Heart right ventricle (tissue), 16 donors: ENCODE measurements around the gene FBL. TPM values are rescaled to one million over a fixed set of nuclear protein-coding genes. Genes with fewer than 3 reads are reported as not detected.
A peak's percentile ranks its signal among the peaks of the same experiment; 100 is the strongest.

Experiments
- ATAC-seq, 8 donors: fragments of 200-7000 bp; cut with Tn5 transposase; one replicate each; pipeline ENCODE4 v1.9.1; 2020; ENCODE audit warnings: mild to moderate bottlenecking in 8 of 8, moderate library complexity in 8 of 8, moderate number of reproducible peaks in 1 of 8
- DNase-seq, 2 donors: peaks; one replicate each; pipeline ENCODE4 v3.0.0-alpha.2; 2020
- H3K27ac ChIP-seq, 10 donors: fragments of 200-600 bp; sonication (generic) in 2 of 10; one replicate each; pipeline versions ENCODE4 v1.5.0 to v1.8.0; 2020 to 2022; ENCODE audit warnings: mild to moderate bottlenecking in 3 of 10
- H3K27me3 ChIP-seq, 7 donors: fragments of 200-600 bp; one replicate each; pipeline ENCODE4 v1.8.0; 2021 to 2022; ENCODE audit warnings: mild to moderate bottlenecking in 2 of 7
- H3K36me3 ChIP-seq, 9 donors: fragments of 200-600 bp; sonication (generic) in 1 of 9; one replicate each; pipeline versions ENCODE4 v1.5.0 to v1.8.0; 2020 to 2022; ENCODE audit warnings: mild to moderate bottlenecking in 2 of 9
- H3K4me1 ChIP-seq, 9 donors: fragments of 200-600 bp; sonication (generic) in 1 of 9; one replicate each; pipeline versions ENCODE4 v1.5.0 to v1.8.0; 2020 to 2022; ENCODE audit warnings: mild to moderate bottlenecking in 4 of 9
- H3K4me3 ChIP-seq, 10 donors: fragments of 200-600 bp; sonication (generic) in 2 of 10; one replicate each; pipeline versions ENCODE4 v1.5.0 to v1.8.0; 2020 to 2022; ENCODE audit warnings: mild to moderate bottlenecking in 7 of 10, moderate library complexity in 2 of 10
- H3K9me3 ChIP-seq, 11 donors: fragments of 200-600 bp in 10 of 11; sonication (generic) in 2 of 11; one replicate each; pipeline versions ENCODE4 v1.5.0 to v1.8.0; 2013 to 2022; ENCODE audit warnings: mild to moderate bottlenecking in 2 of 11, control low read depth in 1 of 11, moderate library complexity in 1 of 11
- WGBS, 2 donors: extraction: QIAGEN DNeasy Blood & Tissue Kit; methylation state at CpG; one replicate each; pipeline ENCODE4 v1.1.7; 2013; ENCODE audit warnings: inconsistent platforms in 1 of 2; 5-methylcytosine and 5-hydroxymethylcytosine counted together
- intact Hi-C, 10 donors: fragments of 100-400 bp; cut with DNase I; formaldehyde crosslinking; loops; one replicate each; pipeline versions ENCODE4 v1.11.1 to v1.14.2; 2022
- microRNA-seq, 2 donors: library from miRNA; unstranded; fragments of <30 nt; microRNA quantifications; one replicate each; pipeline ENCODE4 v1.2.0, GENCODE V29; 2021
- polyA plus RNA-seq, 2 donors: library from polyadenylated mRNA; stranded (reverse); fragments of 200-250 nt; gene quantifications; one replicate each; pipeline ENCODE4 v1.2.3, GENCODE V29; 2013
- total RNA-seq, 10 donors: library from RNA; stranded (reverse); fragmentation: NEBNext Ultra II Directional in 3 of 10; extraction: Animal tissue kit (Norgen Biotek cat#: 25700) in 3 of 10; gene quantifications; one replicate each; pipeline versions ENCODE4 v1.2.1 to v1.2.4, GENCODE V29; 2021 to 2023
- TF ChIP-seq, protein P1 (sequence below), 9 donors: fragments of 200-600 bp; sonication (generic) in 2 of 9; IDR thresholded peaks; one replicate each; pipeline versions ENCODE4 v1.5.0 to v1.8.0; 2021 to 2022; ENCODE audit warnings: antibody characterized with exemption in 9 of 9, mild to moderate bottlenecking in 5 of 9, moderate library complexity in 1 of 9
- donor health status: Arrhythmogenic right ventricular cardiomyopathy.
- donor health status: ischemic (EF 13 %, LVEDD 7.1; RV severe dilation, severe dysfunction).
- donor health status: healthy with polysubstance abuse.
- donor health status: DM: no; HTN: yes; CAD: no.
- donor health status: DM: no; HTN: no; CAD: no.
- donor health status: ischemic (EF 25% LVEDD 6.9; RV normal size, moderate dysfunction).
- donor health status: ischemic (EF 25% LVEDD 5.7; RV mildly dilated, moderate dysfunction).
- donor health status: healthy.
- donor health status: DM: yes; HTN: yes; CAD: no.
- donor health status: Ischemic cardiomyopathy.
- donor health status: ischemic (EF 35%, LVEDD 5.7; RV mildly dilated, moderate dysfunction).
- donor health status: nonischemic (EF 11% LVEDD 7.7; RV severe dilation, severe dysfunction).
- donor health status: DM: yes; HTN: yes; CAD: no.
- donor health status: PGD.
- donor health status: ischemic (EF 29% LVEDD 5.4; RV normal size, mild dysfunction).
- donor health status: nonischemic (EF 23%, LVEDD 6.1; RV moderate dilation, normal function).

Gene FBL
- total and polyA plus RNA-seq, 12 donors: 52.7 to 192 (median 73.9) TPM

DNA sequence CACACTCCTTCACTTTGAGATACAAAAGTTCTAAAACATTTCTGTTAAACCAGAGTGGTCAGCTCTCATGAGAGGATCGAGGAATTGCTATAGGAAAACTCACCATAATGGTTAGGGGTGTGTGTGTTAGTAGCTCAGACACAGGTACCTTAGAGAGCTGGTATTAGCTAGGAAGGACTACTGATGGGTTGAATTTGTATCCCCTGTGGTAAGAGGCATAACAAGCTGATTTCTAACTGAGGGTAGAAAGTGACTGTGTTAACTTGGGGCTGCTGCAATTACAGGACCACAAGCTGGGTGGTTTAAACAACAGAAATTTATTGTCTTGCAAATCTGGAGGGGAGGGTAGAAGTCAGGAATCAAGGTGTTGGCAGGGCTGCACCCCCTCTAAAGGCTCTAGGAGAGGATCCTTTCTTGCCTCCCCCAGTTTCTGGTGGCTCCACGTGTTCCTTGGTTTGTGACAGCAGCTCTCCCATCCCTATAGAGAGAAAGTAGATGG, 50.1 kb downstream of the FBL start:
- ATAC-seq (no peak), DNase-seq (no peak)
- intact Hi-C loops: loop anchor here in 3 of 10 donors (2.0 to 10.0 kb wide), 3 partner anchors 47 to 429 kb away; partner anchors contain the start of gene CCNP (in 1 of the 3)
- 31 to 33% methylated on average over 2 of the region's 2 CpGs for WGBS, 2 donors
- H3K36me3 ChIP-seq: no peaks in the 10 kb centered on the region
- H3K4me1 ChIP-seq: no peaks in the 10 kb centered on the region
- TF ChIP-seq, protein P1, sequence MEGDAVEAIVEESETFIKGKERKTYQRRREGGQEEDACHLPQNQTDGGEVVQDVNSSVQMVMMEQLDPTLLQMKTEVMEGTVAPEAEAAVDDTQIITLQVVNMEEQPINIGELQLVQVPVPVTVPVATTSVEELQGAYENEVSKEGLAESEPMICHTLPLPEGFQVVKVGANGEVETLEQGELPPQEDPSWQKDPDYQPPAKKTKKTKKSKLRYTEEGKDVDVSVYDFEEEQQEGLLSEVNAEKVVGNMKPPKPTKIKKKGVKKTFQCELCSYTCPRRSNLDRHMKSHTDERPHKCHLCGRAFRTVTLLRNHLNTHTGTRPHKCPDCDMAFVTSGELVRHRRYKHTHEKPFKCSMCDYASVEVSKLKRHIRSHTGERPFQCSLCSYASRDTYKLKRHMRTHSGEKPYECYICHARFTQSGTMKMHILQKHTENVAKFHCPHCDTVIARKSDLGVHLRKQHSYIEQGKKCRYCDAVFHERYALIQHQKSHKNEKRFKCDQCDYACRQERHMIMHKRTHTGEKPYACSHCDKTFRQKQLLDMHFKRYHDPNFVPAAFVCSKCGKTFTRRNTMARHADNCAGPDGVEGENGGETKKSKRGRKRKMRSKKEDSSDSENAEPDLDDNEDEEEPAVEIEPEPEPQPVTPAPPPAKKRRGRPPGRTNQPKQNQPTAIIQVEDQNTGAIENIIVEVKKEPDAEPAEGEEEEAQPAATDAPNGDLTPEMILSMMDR (IDR thresholded peaks at IDR 0.05): no peak
- no peak overlapping the region for H3K27ac ChIP-seq
- no peak overlapping the region for H3K4me3 ChIP-seq
- H3K9me3 ChIP-seq: peaks cover 0 to 5% (median 0%) of the 10 kb centered on the region in 11 donors
- peaks cover 0 to 16% (median 0%) of the 10 kb centered on the region in 7 donors for H3K27me3 ChIP-seq

DNA sequence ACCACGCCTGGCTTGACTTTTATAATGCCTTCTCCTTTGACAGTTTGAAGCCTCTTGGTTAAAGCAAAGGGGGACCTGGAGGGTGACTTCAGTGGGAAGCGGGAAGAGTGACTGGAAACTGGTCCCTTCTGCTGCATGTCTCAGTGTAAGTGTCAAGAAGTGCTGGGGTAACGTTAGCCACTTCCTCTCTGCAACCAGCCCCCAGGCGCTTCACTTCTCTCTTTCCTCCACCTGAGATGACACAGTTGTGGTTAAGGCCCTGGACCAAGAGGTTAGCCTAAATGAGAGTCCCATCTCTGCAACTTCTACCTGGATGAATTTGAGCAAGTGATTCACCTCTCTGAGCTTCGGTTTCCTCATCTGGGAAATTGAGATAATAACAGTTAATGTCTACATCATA, 51.2 kb downstream of the FBL start:
- ATAC-seq (no peak), DNase-seq (no peak)
- Histone ChIP-seq H3K9me3 (peaks cover 0 to 5% (median 0%) of the 10 kb centered on the region in 11 donors), H3K4me3 (no peak overlapping the region), H3K36me3 (no peaks in the 10 kb centered on the region), H3K4me1 (no peaks in the 10 kb centered on the region), H3K27me3 (peaks cover 0 to 14% (median 0%) of the 10 kb centered on the region in 7 donors), H3K27ac (no peak overlapping the region)
- intact Hi-C loops: loop anchor here in 3 of 10 donors (2.0 to 10.0 kb wide), 3 partner anchors 48 to 430 kb away; partner anchors contain the start of gene CCNP (in 1 of the 3)
- 68 to 69% methylated on average over 5 of the region's 5 CpGs for WGBS, 2 donors
- TF ChIP-seq, protein P1 (IDR thresholded peaks at IDR 0.05): no peak

DNA sequence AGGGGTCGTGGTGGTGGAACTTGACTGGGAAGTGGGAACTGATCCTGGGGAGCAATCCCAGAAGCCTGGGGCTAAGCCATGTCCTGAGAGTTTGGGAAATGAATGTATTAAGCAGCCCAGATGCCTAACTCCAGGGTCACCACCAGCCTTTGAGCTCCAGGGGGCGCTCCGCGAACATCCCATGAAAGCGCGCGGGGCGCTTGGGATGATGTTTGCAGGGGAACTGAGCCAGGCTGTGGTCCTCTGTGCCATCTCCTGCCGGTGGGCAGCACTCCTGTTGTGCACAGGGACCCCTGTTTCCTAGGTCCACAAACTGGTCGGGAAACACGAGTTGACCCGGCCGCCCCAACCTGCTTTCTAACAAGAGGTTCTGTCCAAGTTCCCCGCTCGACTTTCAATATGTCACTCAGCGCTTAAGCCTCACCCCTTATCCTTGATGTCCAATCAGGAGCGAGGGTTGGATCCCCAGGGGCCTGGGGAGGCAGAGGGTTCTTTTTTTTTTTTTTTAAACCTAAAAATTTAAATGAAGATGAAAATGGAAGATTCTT, 53.1 kb downstream of the FBL start:
- 0 to 1% methylated on average over 17 of the region's 17 CpGs for WGBS, 2 donors
- intact Hi-C loops: loop anchor here (1.0 to 10.0 kb wide), 9 partner anchors 49 to 432 kb away; partner anchors contain the start of genes PSMC4 (in 4 of the 10) and CCNP (in 1 of the 10)
- Histone ChIP-seq H3K9me3 (peaks cover 0 to 18% (median 9%) of the 10 kb centered on the region in 11 donors), H3K27me3 (peaks cover 0 to 12% (median 0%) of the 10 kb centered on the region in 7 donors), H3K36me3 (no peaks in the 10 kb centered on the region), H3K4me1 (no peaks in the 10 kb centered on the region), H3K27ac (no peak overlapping the region), H3K4me3 (peak overlapping the region in 9 of 10 donors; percentile 28 to 61 (median 55))
- DNase-seq (peak; percentile 73 to 78), ATAC-seq (peak; percentile 95 to 99 (median 98))
- TF ChIP-seq, protein P1 (IDR thresholded peaks at IDR 0.05): peak; percentile 79 to 97 (median 93)

DNA sequence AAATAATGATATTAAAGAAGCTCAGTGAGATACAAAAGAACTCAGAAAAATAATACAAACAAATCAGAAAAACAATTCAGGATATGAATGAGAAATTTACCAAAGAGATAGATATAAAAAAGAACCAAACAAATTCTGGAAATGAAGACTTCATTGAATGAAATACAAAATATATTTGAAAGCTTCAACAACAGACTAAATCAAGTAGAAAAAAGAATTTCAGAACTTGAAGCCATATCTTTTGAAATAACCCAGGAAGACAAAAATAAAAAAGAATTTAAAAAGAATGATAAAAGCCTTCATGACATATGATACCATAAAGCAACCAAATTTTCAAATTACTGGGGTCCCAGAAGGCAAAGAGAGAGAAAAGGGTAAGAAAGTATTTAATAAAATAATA, 57.9 kb downstream of the FBL start:
- TF ChIP-seq, protein P1 (IDR thresholded peaks at IDR 0.05): no peak
- no peaks in the 10 kb centered on the region for H3K4me1 ChIP-seq
- ATAC-seq (no peak), DNase-seq (no peak)
- H3K4me3 ChIP-seq: no peak overlapping the region
- H3K27me3 ChIP-seq: peaks cover 3 to 27% (median 12%) of the 10 kb centered on the region in 7 donors
- intact Hi-C loops: loop anchor here in 1 of 10 donors (10.0 kb wide), 1 partner anchor 177 kb away; no protein-coding TSS in a partner anchor
- no peak overlapping the region for H3K27ac ChIP-seq
- H3K9me3 ChIP-seq: peaks cover 0 to 29% (median 15%) of the 10 kb centered on the region in 11 donors
- no peaks in the 10 kb centered on the region for H3K36me3 ChIP-seq

Small RNAs within 50 kb of the gene (microRNA-seq; reads per million reads assigned to microRNA genes)
- gene MIR6719: 0 reads per million in 2 donors

Other genes starting within 250 kb of the FBL start
- not detected for gene LGALS13, start 243.9 kb downstream of the FBL start, total RNA-seq
- gene LGALS13, start 243.9 kb downstream of the FBL start, polyA plus RNA-seq: not detected
- not detected for gene LGALS16, start 190.5 kb downstream of the FBL start, total RNA-seq
- not detected for gene LGALS16, start 190.5 kb downstream of the FBL start, polyA plus RNA-seq
- gene LGALS14, start 141.9 kb downstream of the FBL start, total RNA-seq: not detected
- gene LGALS14, start 141.9 kb downstream of the FBL start, polyA plus RNA-seq: not detected
- gene CLC, start 108.3 kb downstream of the FBL start, total RNA-seq: 1 to 10 TPM in 1 of 10 donors, under 1 TPM in 1, not detected in 8; 0.47 to 8.9 TPM
- gene CLC, start 108.3 kb downstream of the FBL start, polyA plus RNA-seq: not detected
- not detected for gene LEUTX, start 67.5 kb downstream of the FBL start, total RNA-seq
- gene LEUTX, start 67.5 kb downstream of the FBL start, polyA plus RNA-seq: not detected
- gene DYRK1B, start 12.2 kb downstream of the FBL start, total RNA-seq: 10 to 100 TPM; 10.1 to 43.5 (median 37.6) TPM
- 10 to 100 TPM in 1 of 2 donors, 1 to 10 TPM in 1; 7.3 to 17.3 TPM for gene DYRK1B, start 12.2 kb downstream of the FBL start, polyA plus RNA-seq
- 10 to 100 TPM in 2 of 10 donors, 1 to 10 TPM in 4, under 1 TPM in 4; 0.30 to 42.3 (median 1.9) TPM for gene FCGBP, start 88.3 kb upstream of the FBL start, total RNA-seq
- 1 to 10 TPM in 1 of 2 donors, under 1 TPM in 1; 0.74 to 1.2 TPM for gene FCGBP, start 88.3 kb upstream of the FBL start, polyA plus RNA-seq
- 10 to 100 TPM; 64.1 to 86.5 (median 78.1) TPM for gene PSMC4, start 124.8 kb upstream of the FBL start, total RNA-seq
- 100 to 1,000 TPM in 1 of 2 donors, 10 to 100 TPM in 1; 81.9 to 111 TPM for gene PSMC4, start 124.8 kb upstream of the FBL start, polyA plus RNA-seq
- gene ZNF546, start 150.7 kb upstream of the FBL start, total RNA-seq: 10 to 100 TPM in 5 of 10 donors, 1 to 10 TPM in 5; 5.7 to 13.5 (median 8.9) TPM
- 1 to 10 TPM in 1 of 2 donors, under 1 TPM in 1; 0.72 to 4.8 TPM for gene ZNF546, start 150.7 kb upstream of the FBL start, polyA plus RNA-seq
- gene ZNF780B, start 209.9 kb upstream of the FBL start, total RNA-seq: 10 to 100 TPM; 20.6 to 29.7 (median 25.8) TPM
- gene ZNF780B, start 209.9 kb upstream of the FBL start, polyA plus RNA-seq: 10 to 100 TPM in 1 of 2 donors, 1 to 10 TPM in 1; 3.1 to 18.1 TPM
- gene ZNF780A, start 244.6 kb upstream of the FBL start, total RNA-seq: 10 to 100 TPM in 8 of 10 donors, 1 to 10 TPM in 2; 5.5 to 19.4 (median 12.2) TPM
- gene ZNF780A, start 244.6 kb upstream of the FBL start, polyA plus RNA-seq: 10 to 100 TPM in 1 of 2 donors, 1 to 10 TPM in 1; 8.8 to 11.0 TPM